Uterine smooth muscle cell (primary cell): ENCODE results near the gene GPR82. TPM values are rescaled to one million over a fixed set of nuclear protein-coding genes. Genes with fewer than 3 reads are reported as not detected.

Experiments used
- total RNA-seq: library from RNA; depleted of rRNA; stranded (reverse); fragments of >200 nt; gene quantifications from 2 replicates; pipeline ENCODE4 v1.2.3, GENCODE V29; 2014

GPR82 gene, protein sequence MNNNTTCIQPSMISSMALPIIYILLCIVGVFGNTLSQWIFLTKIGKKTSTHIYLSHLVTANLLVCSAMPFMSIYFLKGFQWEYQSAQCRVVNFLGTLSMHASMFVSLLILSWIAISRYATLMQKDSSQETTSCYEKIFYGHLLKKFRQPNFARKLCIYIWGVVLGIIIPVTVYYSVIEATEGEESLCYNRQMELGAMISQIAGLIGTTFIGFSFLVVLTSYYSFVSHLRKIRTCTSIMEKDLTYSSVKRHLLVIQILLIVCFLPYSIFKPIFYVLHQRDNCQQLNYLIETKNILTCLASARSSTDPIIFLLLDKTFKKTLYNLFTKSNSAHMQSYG
- total RNA-seq = not detected in 2 replicates

DNA sequence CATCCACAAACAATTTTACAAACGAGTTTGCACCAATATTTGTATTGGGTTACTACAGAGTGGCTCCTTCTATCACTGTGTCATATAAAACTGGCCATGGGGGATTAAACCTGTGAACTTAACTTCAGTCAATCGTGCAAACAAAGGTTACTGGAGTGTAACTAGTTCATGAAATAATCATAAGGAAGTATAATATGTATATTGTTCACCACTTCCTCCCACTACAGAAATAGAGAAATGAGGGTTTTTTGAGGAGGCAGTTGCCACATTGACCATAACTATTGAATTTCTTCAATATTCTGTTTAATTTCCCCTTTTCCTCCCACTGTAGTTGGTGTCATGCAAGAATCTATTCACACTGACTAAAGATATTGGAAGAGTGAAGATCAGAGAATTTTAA, at the start of gene GPR82:
Gene GPR82, plus strand, starts transcription at position 356 of the 400 bp plus-strand sequence. CDS start 2,846 bp downstream, outside the sequence.

DNA sequence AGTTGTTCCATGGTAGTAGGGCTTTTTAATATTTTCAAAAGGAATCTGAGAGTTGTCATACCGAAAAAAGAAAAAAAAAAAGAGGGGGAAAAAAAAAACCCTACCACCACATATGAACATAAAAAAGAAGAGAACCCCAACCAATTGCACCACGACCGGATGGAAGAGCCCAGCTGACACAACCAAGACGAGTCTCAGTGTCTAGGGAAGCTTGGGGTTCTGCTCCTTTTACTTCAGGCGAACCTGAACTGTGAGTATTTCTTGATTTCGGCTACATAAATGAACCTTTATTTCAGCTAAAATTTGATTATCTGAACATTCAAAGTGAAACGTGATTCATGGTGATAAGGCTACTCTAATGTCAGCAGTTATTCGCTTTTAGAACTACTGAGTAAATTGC, 35.1 kb upstream of the GPR82 start, which contains the start of gene GPR34:
Gene GPR34, plus strand, starts transcription at position 139 of the 400 bp plus-strand sequence. CDS start 6,661 bp downstream, outside the sequence.

Other genes starting within 250 kb of the GPR82 start
- not detected in 2 replicates for gene GPR34, start 35.2 kb upstream of the GPR82 start, total RNA-seq
- gene CASK, start 199.4 kb downstream of the GPR82 start, total RNA-seq = 47.0 and 49.1 TPM in 2 replicates